ENCODE results near the gene MACROD2.

The MACROD2 gene

DNA sequence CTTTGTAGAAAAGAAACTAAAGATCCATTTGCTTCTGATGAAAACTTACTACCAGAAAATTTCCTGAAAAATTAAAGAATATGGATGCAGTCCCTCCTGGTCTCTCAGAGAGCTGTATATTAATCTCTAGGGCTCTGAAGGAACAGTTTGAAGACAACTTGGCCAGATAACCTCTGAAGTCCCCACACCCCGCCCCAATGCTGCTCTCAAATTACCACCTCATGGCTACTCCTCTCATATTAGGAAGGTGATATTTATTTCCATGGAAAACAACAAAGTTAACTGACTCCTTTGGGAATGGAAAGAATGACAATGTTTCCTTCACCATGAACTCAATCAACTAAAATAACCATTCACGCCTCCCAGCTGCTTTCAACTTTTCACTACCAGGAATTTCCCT lies 750.5 kb downstream of the MACROD2 start:
- DNase-seq (ENCODE audit: low read depth, low spot score), result no peak

DNA sequence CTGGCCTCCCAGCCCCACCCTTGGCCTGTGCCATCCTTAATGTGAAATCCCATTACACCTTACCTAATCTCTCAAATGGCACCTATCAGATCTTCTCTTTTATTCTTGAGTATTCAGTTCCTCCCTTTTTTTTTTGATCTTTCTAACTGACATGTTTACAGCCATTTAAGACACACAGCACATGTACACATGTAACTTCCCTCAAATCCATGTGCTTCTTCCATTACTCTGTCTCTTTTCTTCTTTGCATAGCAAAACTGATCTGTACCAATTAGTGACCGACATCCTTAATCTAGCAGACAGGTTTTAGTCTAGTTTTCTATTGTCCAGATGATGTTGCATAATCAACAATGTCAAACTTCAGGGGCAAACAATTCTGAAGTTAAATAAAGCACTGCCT lies 755.9 kb downstream of the MACROD2 start:
- no peak for DNase-seq (ENCODE audit: low read depth, low spot score)

DNA sequence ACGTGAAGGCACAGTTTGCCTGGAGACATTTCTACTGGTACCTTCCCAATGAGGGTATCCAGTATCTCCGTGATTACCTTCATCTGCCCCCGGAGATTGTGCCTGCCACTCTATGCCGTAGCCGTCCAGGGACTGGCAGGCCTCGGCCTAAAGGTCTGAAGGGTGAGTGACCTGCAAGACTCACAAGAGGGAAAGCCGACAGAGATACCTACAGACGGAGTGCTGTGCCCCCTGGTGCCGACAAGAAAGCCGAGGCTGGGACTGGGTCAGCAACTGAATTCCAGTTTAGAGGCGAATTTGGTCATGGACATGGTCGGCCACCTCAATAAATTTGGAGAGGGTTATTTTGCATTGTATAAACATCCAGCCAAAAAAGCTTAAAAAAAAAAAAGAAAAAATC lies 762.4 kb downstream of the MACROD2 start:
- DNase-seq (ENCODE audit: low read depth, low spot score), result no peak

DNA sequence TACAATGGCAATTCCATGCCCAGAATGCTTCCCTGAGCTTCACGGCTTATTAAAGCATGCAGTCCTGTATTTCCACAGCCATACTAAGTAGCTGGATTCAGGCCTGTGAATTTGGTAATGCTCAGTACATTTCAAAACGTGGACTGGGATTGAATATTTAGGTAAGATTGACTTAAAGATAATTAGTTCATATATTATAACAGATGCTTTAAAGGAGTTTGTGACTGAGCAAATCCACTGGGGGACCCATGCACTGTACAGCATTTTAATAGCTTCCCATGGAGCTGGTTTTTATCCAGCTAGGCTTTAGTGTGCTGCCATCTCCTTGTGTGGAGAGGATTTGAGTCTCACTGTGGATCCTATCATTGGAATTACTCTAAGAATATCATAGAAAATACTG lies 763.0 kb downstream of the MACROD2 start:
- no peak for DNase-seq (ENCODE audit: low read depth, low spot score)

DNA sequence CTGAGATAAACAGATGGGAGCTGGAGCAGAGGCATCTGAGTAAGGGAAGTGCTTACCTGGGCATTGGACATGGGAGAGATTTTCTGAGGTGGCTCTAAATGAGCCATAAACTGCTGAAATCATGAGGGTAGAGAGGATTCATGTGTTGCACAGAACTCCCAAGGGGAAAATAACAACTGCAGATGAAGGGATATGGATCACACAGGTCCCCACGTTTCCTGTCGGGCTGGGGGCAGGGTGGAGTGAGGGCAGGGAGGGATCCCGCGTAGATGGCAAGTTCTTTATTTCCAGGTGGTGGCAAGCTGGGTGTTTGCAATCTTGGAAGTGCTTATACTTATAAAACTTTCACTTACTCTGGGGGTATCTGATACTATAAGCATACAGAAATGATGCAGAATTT lies 764.7 kb downstream of the MACROD2 start:
- no peak for DNase-seq (ENCODE audit: low read depth, low spot score)

DNA sequence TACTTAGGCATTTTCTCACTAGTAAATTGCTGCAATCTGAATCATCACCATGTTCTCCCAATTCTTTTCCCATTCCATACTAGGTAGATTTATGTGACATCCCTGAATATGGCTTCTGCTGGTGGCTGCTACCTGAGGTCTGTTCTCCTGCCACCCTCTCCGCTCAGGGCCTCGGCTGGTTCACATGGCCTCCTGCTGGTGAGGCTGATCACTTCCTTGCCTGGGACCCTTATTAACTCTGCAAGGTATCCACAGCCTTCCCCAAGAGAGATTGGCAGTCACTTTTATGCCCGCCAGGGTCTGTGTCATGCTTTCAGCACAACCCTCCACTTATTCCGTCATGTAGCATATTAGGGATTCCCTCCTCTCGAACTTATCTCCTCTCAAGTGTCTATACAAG lies 766.6 kb downstream of the MACROD2 start:
- DNase-seq (ENCODE audit: low read depth, low spot score), result no peak

DNA sequence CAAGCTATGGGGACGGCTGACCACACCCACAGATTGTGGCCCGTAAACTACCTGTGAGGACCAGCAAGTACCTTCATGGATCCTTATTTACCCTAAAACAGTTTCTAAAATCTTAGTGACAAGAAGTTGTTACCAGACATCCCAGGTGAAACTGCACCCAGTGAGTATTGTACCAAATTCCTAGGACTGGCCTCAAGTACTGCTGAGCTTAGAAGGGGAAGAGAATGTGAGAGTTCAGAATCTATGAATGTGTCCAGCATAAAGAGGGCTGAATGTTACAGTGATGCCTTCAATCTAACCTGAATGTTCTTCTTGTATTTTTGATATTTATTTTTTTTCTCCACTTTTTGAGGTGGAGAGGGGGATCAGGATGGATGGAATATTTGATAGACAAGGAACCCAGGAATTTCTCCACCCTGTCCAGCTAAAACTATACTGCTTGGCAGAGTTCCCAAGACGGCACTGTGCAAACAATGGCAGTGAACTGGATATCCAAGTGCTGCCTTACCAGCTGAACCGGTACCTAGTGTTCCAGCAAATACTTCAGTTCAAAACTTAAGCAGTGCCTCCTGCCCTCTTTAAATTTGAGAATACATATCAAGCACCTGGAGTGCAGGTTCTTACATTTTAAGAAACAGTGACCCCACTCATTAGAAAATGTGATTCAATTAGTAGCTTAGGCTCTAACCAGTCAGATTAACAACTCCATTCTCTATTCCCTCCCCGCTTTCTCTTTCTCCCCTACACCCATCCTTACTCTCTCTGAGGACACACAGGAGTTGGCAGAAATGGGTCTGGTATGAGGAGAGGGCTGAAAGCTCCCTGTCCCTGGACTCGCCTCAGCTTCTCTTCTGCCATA lies 769.4 kb downstream of the MACROD2 start:
- DNase-seq (ENCODE audit: low read depth, low spot score), result no peak

DNA sequence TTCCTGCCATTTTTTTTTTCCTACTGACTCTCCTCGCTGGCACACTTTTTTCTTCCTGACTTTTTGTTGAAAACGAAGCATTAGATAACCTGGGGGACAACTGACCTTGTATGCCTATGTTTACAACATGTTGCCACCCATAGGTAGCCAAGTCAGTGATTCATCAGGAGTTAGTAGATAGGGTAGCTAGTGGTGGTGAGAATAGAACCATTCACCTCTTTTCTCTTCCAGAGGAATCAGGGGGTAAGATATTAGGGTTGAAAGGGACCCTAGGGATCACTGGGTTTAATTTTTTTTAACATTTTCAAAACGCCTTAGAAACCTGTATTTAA lies 770.0 kb downstream of the MACROD2 start:
- no peak for DNase-seq (ENCODE audit: low read depth, low spot score)

DNA sequence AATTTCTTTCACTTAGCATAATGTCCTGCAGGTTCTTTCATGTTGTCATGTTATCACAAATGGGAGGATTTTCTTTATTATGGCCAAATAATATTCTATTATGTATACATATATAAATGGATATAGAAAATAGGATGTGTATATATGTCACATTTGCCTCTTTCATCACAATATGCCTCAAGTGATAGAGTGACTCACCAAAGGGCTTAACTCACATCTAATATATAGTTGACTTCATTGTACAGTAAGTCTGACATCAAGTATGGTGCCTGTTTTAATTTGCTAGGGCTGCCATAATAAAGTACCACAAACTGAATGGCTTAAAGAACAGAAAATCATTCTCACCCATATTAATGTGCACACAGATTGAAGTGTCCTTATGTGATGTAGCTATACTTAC lies 778.2 kb downstream of the MACROD2 start:
- no peak for DNase-seq (ENCODE audit: low read depth, low spot score)

DNA sequence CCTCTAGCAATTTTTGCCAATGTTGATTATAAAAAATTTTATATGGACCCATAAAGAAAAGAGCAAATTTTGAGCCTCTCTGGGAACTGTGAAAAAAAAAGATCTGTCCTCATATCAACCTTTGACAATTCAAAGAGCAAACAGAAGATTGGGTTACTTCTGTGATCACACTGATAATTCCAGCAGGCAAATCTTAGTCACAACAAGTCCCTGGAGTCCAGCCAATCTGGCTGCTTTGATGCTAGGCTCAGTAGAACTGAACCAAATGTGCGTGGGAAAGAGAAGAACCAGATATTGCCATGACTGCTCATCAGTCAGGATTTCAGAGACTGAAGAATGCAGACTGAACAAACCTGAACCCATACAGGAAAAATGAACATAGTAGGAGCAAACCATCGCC lies 780.5 kb downstream of the MACROD2 start:
- DNase-seq (ENCODE audit: low read depth, low spot score), result no peak

DNA sequence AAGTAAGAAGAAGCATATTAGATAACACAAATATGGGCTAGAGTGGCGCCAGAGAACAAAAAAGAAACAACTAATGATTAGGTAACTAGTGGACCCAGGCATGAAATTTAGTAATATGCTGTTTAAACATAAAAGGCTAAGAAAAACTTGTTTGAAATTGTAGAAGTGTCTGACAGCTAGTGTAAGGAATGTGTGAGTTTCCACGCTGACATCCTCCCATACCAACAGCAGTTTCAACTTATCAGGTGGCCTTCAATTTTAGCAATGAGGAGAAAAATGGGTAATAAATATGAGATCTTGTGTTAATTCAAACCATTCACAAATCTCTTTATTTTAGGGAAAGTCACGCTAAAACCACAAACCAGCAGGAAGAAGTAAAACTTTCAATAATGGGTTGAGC lies 782.3 kb downstream of the MACROD2 start:
- DNase-seq (ENCODE audit: low read depth, low spot score), result no peak

DNA sequence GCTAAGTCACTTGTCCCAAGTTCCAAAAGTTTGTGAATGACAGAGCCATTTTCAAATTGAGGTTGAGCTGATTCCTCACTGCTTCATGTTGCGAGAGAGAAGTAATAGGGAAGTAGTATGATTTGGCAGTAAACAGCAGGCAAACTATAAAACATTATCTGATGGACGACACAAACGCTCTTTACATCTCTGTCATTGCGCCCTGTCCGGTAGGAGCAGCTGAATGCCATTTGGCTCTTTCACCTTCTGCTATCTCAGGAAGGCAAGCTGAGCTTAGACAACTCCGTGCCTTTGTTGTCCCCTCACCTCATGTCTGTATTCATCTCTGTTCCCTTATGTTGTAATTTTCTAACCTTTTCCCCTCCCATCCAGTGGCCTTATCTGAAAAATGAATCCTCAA lies 782.8 kb downstream of the MACROD2 start:
- DNase-seq (ENCODE audit: low read depth, low spot score), result no peak

DNA sequence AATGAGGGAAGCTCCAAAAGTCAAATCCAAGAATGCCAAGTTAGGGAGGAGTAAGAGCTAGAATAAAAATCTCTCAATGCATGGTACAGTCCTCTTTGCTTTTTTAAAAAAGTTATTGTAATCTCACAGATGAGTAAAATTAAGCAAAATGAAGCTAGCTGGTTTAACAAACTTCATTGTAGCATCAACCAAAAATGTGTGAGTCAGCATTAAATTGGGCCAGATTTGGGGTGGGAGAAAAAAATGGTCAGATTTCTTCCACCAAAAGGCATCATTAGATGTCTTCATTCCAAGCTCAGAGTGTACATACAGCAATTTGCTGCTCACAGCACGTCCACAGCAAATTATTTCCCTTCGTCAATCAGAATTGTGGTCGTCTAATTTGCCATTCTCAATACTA lies 783.6 kb downstream of the MACROD2 start:
- DNase-seq (ENCODE audit: low read depth, low spot score), result no peak

DNA sequence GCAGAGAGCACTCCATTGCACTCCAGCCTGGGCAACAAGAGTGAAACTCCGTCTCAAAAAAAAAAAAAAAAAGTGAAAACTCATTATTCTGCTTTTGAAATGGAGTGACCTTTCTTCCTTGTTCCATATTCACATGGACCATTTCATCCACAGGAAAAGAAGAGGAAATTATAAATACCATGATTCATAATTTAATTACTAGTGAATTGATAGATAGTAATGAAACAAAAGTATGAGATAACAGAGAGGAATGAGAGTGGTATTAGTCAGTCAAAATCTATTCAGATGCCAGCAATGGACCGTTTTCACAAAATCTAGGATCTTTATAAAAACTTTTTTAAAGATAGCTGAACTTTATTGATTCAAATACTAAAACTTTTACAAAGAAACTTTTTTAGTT lies 785.2 kb downstream of the MACROD2 start:
- DNase-seq (ENCODE audit: low read depth, low spot score), result no peak

DNA sequence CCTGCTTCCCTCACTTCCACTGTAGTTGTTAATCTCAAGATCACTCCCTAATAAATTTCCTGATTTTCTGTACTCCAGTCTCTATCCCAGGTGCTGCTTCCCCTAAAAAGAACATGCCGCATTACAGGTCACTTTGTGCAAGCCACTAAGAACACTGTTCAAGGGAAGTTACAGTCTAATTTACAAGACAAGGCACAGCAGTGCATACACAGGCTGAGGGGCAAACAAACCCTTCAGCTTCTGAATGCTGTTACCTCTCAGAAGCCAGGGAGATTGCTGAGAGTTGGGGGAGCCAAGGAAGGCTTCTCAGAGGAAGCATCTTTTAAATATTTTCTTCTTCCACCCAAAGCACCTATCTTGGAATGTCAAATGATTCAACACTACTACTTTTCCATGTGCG lies 787.4 kb downstream of the MACROD2 start:
- no peak for DNase-seq (ENCODE audit: low read depth, low spot score)

DNA sequence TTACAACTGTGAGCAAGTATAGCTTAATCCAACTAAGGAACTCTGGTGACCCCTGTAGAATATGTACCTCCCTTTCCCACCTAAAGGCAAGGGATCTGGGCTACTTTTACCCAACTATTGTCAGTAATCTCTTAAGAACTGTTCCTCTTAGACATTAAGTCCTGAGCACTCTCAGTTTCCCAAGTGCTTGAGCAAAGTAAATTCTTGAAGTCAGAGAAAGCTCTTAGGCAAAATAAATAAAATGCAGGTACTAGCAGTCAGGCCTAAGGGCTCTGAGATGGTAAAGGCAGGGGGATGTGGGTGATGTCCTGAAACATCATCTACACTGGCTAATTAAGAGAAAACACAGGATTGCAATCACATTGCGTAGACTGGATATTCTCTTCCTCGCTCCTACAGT lies 788.5 kb downstream of the MACROD2 start:
- DNase-seq (ENCODE audit: low read depth, low spot score), result no peak

DNA sequence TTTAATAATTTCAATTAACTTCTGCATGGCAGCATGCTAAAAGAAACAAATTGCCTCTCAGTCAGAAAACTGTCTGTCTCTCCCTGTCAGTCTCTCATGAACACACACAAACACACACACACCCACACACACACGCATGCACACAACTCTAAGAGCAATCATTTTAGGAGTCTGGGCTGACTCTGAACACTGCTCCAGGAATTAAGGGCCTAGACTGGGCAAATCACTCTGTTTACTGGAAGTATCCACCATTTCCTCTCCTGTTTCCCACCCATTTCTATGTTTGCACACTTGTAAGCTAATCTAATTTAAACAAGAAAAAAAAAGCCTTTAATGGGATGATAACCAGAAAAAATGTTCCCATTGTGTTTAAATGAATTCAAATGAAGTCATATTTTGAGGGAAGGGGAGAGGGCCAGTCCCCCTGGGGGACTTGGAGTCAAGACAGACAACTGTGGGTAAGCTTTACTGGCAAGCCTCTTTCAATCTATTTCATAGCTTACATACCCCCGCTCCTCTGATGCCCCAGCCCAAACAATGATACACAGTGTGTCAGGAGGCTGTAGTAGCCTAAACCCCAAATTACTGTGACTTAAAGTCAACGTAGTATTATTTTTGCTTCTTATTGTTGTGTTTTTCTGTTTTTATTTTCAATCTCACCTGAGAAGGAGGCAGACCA lies 789.9 kb downstream of the MACROD2 start:
- no peak for DNase-seq (ENCODE audit: low read depth, low spot score)

DNA sequence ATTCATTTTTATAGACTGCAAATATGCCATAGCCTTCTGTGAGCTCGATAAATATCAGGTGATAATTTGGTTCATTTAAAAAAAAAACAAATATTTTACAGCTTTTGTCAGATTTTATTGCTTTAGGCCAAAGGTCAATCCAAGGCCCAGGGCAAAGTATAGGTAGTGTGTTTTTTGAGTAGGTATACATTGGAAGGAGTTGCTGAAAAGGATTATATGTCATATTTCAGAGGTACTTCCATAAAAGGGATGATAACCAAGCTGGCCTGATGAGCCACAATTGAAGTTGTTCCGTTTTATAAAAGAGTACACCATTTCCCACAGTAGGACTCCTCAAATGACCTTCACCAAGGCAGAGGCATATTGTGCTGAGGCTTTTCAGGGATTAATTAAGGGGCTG lies 794.9 kb downstream of the MACROD2 start:
- no peak for DNase-seq (ENCODE audit: low read depth, low spot score)

DNA sequence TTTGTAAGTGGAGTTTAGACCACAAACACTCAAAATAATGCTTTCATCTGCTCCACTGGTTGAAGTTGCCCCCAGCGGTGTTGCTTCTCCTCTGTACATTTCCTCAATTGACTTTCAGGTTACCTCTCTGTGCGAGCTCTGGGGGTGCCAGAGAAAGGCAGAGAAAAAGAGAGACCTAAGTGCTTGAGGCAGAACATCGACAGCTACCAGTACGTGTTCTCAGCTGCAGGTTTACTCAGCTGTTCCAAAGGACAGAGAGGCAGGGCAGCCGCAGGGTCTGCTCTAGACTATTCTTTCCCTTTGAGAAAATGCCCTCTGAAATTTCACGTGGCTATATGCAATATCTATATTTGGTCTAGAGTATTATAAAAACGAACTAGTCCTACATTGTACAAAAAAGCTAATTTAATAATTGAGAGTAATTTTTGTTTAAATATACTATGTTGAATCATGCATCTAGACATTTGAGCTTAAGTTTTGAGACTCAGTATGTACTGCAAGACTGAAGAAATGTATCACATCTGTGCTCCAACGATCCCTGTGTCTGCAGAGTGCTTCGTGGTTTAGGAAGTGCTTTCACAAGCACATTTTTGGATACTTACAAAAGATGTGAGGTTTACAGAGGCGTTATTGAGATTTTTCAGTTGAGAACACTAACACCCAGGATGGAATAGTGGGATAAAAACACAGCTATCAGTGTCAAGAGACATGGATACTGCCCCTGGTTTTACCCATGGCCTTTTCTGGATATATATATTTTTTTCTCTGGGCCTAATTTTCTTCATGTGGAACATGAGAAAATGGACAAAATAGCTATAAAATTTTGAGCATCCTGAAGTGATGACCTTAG lies 795.7 kb downstream of the MACROD2 start:
- DNase-seq (ENCODE audit: low read depth, low spot score), result no peak

DNA sequence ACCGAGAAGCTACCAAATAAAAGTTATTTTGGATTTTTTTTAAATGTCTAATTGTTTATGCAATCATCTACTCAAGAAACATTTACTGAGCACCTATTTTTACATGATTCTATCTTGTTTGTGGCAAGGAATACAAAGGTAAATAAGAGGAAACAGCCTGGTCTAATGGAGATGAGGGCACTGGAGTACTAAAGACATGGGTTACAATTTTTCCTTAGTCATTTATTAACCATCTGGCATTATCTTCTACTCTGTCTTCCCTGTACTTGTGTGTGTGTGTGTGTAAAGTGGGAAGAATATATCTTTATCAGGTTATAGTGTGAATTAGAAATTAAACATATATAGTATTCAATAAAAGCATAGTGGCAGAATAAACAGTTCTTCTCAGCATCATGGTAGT lies 797.6 kb downstream of the MACROD2 start:
- DNase-seq (ENCODE audit: low read depth, low spot score), result no peak

DNA sequence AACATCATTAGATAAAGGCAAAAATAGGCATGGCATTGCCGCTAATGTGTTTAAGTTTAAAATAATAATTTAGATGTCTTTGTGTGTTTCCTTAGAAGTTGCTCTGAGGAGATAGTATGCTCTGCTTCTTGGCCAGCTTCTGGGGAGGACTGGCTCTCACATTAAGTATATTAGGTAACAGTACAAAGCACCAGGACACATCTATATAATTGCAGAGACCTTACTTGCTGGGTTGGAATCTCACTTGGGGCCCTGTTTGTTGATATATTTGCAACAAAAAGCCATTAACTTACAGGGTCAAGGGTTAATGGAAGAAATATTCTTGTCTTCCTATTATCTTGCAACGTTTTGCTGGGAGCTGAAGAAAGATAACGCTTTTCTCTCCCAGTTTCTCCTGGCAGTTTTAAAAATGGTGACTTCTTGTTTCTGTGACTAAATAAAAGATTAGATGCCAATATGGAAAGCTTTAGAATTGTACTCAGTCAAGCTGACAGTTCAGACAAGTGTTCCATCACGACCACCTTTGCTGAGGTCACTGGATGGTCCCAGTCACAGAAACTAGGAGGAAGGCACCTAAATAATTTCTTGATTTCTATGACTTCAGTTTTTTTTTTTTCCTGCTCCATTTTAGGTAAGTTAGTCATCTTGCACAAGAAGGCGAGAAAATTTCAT lies 804.4 kb downstream of the MACROD2 start:
- no peak for DNase-seq (ENCODE audit: low read depth, low spot score)
